Stimulated activated CD4-positive, alpha-beta T cell treated with anti-CD3 and anti-CD28 coated beads, Interleukin-4, amount 100 ng/mL, for 24 hours (primary cell): ENCODE measurements around the gene ZNF581.

ENCODE experiments used
- DNase-seq: peaks from one replicate; pipeline ENCODE4 v3.0.0-alpha.2; 2020

Gene ZNF581

GRCh38 chr19:55633861-55634260 lies 9.6 kb upstream of the ZNF581 start:
- no peak for DNase-seq

- DNase-seq: no peak
Observed at GRCh38 chr19:55635334-55635717, 8.1 kb upstream of the ZNF581 start.

- no peak for DNase-seq
Observed at GRCh38 chr19:55635856-55636440, 7.5 kb upstream of the ZNF581 start.

- DNase-seq: no peak
Observed at GRCh38 chr19:55636723-55637122, 6.7 kb upstream of the ZNF581 start.

GRCh38 chr19:55637534-55637933 lies 5.9 kb upstream of the ZNF581 start:
- no peak for DNase-seq

GRCh38 chr19:55638864-55639359 lies 4.5 kb upstream of the ZNF581 start:
- DNase-seq: peak; percentile 67

- DNase-seq: peak; percentile 73
Observed at GRCh38 chr19:55640043-55640576, 3.3 kb upstream of the ZNF581 start.

- peak; percentile 62 for DNase-seq
Observed at GRCh38 chr19:55640577-55641425, 2.6 kb upstream of the ZNF581 start, which contains the start of gene ZNF580. ZNF580 (plus strand) TSS chr19:55641002; CDS start chr19:55642509, 1,507 bp downstream.

GRCh38 chr19:55641426-55642152 lies 1.9 kb upstream of the ZNF581 start:
- DNase-seq: peak; percentile 30

GRCh38 chr19:55642153-55643002 lies 1.1 kb upstream of the ZNF581 start:
- DNase-seq: peak; percentile 43

GRCh38 chr19:55643887-55644176 lies 383 bp downstream of the ZNF581 start:
- no peak for DNase-seq

- no peak for DNase-seq
Observed at GRCh38 chr19:55644191-55644833, 863 bp downstream of the ZNF581 start.

- DNase-seq: no peak
Observed at GRCh38 chr19:55644842-55645511, 1.5 kb downstream of the ZNF581 start.

- DNase-seq: no peak
Observed at GRCh38 chr19:55645512-55645881, 2.0 kb downstream of the ZNF581 start.

GRCh38 chr19:55646889-55647731 lies 3.7 kb downstream of the ZNF581 start:
- no peak for DNase-seq

- DNase-seq: peak; percentile 44
Observed at GRCh38 chr19:55647732-55648584, 4.5 kb downstream of the ZNF581 start, which contains the start of gene CCDC106. CCDC106 (plus strand) TSS chr19:55648212; CDS start chr19:55649047, 835 bp downstream.

GRCh38 chr19:55648585-55649267 lies 5.3 kb downstream of the ZNF581 start:
- DNase-seq: no peak

- DNase-seq: no peak
Observed at GRCh38 chr19:55649268-55650125, 6.0 kb downstream of the ZNF581 start.
